OCI-LY3 (cell line): ENCODE measurements around the gene FXYD4.

Source experiments
- EZH2phosphoT487 ChIP-seq: fragments of 200-600 bp; shearing (Covaris generic); IDR thresholded peaks from 2 replicates; pipeline ENCODE4 v1.6.1; 2018; ENCODE audit warnings: antibody characterized with exemption, mixed run types, low read depth
- TF ChIP-seq, protein P1 (sequence below): fragments of 200-600, 300-600 bp; sonication (generic); IDR thresholded peaks from 2 replicates; pipeline ENCODE4 v1.5.1; 2014; ENCODE audit warnings: antibody characterized with exemption, low read length, low read depth

DNA sequence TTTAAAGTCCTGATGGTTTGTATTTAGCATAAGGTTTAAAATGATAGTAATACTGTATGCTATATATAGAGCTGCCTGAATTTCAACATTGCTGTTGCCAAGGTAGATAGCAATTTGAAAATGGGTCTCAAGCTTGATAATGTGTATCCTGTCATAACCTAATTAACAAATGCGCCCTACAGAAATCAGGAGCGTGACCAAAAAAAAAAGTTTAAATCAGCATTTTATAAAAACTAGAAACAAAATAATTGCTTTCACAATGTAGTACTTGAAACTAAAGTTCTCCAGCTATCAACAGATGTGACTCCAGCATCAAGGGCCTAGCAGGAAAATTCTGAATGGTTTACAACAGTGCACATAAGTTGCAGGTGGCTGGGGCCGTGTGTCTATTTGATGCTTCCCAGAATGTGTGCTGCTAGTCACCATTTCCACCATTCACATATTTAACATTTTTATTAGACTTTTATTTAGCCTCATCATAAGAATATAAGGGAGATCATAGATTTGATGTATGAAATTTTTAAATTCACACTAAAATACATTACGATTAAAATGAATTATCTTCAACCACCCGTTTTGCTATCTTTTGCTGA lies 14.1 kb downstream of the FXYD4 start:
- TF ChIP-seq EZH2phosphoT487: no peak
- TF ChIP-seq, protein P1, sequence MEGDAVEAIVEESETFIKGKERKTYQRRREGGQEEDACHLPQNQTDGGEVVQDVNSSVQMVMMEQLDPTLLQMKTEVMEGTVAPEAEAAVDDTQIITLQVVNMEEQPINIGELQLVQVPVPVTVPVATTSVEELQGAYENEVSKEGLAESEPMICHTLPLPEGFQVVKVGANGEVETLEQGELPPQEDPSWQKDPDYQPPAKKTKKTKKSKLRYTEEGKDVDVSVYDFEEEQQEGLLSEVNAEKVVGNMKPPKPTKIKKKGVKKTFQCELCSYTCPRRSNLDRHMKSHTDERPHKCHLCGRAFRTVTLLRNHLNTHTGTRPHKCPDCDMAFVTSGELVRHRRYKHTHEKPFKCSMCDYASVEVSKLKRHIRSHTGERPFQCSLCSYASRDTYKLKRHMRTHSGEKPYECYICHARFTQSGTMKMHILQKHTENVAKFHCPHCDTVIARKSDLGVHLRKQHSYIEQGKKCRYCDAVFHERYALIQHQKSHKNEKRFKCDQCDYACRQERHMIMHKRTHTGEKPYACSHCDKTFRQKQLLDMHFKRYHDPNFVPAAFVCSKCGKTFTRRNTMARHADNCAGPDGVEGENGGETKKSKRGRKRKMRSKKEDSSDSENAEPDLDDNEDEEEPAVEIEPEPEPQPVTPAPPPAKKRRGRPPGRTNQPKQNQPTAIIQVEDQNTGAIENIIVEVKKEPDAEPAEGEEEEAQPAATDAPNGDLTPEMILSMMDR: no peak
